CD14-positive monocyte (primary cell): ENCODE results near the gene FMO3. TPM values are rescaled to one million over a fixed set of nuclear protein-coding genes. Genes with fewer than 3 reads are reported as not detected.

ENCODE experiments used
- DNase-seq, 3 donors: peaks; one replicate each; pipeline ENCODE4 v3.0.0-alpha.2; 2011 to 2022
- H2AFZ ChIP-seq: 2 replicates; pipeline ENCODE4 v1.6.0; 2012; ENCODE audit warnings: mild to moderate bottlenecking, low read depth, low read length, inconsistent platforms; ENCODE audit not compliant: insufficient read depth, poor library complexity, severe bottlenecking
- H3K27ac ChIP-seq, 2 donors: 1 replicate in 1 of 2; 2 replicates in 1 of 2; pipeline ENCODE4 v1.5.1; 2012 to 2013; ENCODE audit warnings: low read length in 2 of 2, control low read depth in 1 of 2, inconsistent platforms in 1 of 2, low read depth in 1 of 2, mild to moderate bottlenecking in 1 of 2
- H3K27me3 ChIP-seq, 2 donors: one replicate each; pipeline versions ENCODE4 v1.6.0 to v1.6.1; 2011 to 2013; ENCODE audit warnings: low read length in 2 of 2; ENCODE audit not compliant: control insufficient read depth in 2 of 2, insufficient read depth in 2 of 2
- H3K36me3 ChIP-seq, 2 donors: replicated peaks in 1 of 2; 1 replicate in 1 of 2; 2 replicates in 1 of 2; pipeline versions ENCODE4 v1.5.1 to v1.6.1; 2012 to 2013; ENCODE audit warnings: low read length in 2 of 2, control low read depth in 1 of 2, inconsistent platforms in 1 of 2, mild to moderate bottlenecking in 1 of 2; ENCODE audit not compliant: insufficient read depth in 2 of 2, control insufficient read depth in 1 of 2
- H3K4me1 ChIP-seq, 2 donors: 1 replicate in 1 of 2; 2 replicates in 1 of 2; pipeline versions ENCODE4 v1.5.1 to v1.6.1; 2012 to 2013; ENCODE audit warnings: low read length in 2 of 2, control low read depth in 1 of 2, inconsistent platforms in 1 of 2, mild to moderate bottlenecking in 1 of 2, moderate library complexity in 1 of 2; ENCODE audit not compliant: insufficient read depth in 2 of 2, control insufficient read depth in 1 of 2
- H3K4me2 ChIP-seq: replicated peaks from 2 replicates; pipeline ENCODE3; 2012; ENCODE audit warnings: low read length, moderate library complexity, mild to moderate bottlenecking; ENCODE audit not compliant: poor library complexity, severe bottlenecking; ENCODE audit errors: extremely low read depth
- H3K4me3 ChIP-seq, 3 experiments: fragments of 200-600 bp in 1 of 3; sonication (generic) in 1 of 3; replicated peaks in 1 of 3; 1 replicate in 2 of 3; 2 replicates in 1 of 3; pipeline ENCODE4 v1.5.1; 2011 to 2013; ENCODE audit warnings: low read length in 3 of 3, mild to moderate bottlenecking in 3 of 3, control low read depth in 2 of 3, low read depth in 2 of 3, inconsistent platforms in 1 of 3, moderate library complexity in 1 of 3
- H3K79me2 ChIP-seq: 2 replicates; pipeline ENCODE4 v1.6.0; 2012; ENCODE audit warnings: mild to moderate bottlenecking, control low read depth, inconsistent platforms, low read length, moderate library complexity; ENCODE audit not compliant: insufficient read depth
- H3K9ac ChIP-seq: 2 replicates; pipeline ENCODE4 v1.6.0; 2017; ENCODE audit warnings: low read length, mild to moderate bottlenecking; ENCODE audit not compliant: insufficient read depth, poor library complexity, severe bottlenecking
- H3K9me3 ChIP-seq, 2 donors: replicated peaks in 1 of 2; 1 replicate in 1 of 2; 2 replicates in 1 of 2; pipeline versions ENCODE4 v1.5.1 to v1.6.1; 2012 to 2013; ENCODE audit warnings: low read length in 2 of 2, control low read depth in 1 of 2; ENCODE audit not compliant: control insufficient read depth in 1 of 2, insufficient read depth in 1 of 2
- H4K20me1 ChIP-seq: 2 replicates; pipeline ENCODE4 v1.6.0; 2012; ENCODE audit warnings: mild to moderate bottlenecking, low read length, control low read depth, moderate library complexity; ENCODE audit not compliant: insufficient read depth
- H3K27ac Mint-ChIP-seq, 7 donors: one replicate each; pipeline ENCODE4 v1.8.0; 2020; ENCODE audit warnings: mild to moderate bottlenecking in 7 of 7, mixed read lengths in 7 of 7, moderate library complexity in 6 of 7, inconsistent platforms in 2 of 7
- H3K27me3 Mint-ChIP-seq, 3 donors: one replicate each; pipeline ENCODE4 v1.8.0; 2021 to 2022; ENCODE audit warnings: low read depth in 3 of 3, mild to moderate bottlenecking in 3 of 3, mixed read lengths in 3 of 3, moderate library complexity in 3 of 3, inconsistent platforms in 1 of 3
- H3K36me3 Mint-ChIP-seq, 2 donors: one replicate each; pipeline ENCODE4 v1.8.0; 2020; ENCODE audit warnings: mixed read lengths in 2 of 2, inconsistent platforms in 1 of 2, mild to moderate bottlenecking in 1 of 2
- H3K4me1 Mint-ChIP-seq: one replicate; pipeline ENCODE4 v1.8.0; 2020; ENCODE audit warnings: mild to moderate bottlenecking, mixed read lengths
- H3K4me3 Mint-ChIP-seq, 2 donors: one replicate each; pipeline ENCODE4 v1.8.0; 2020; ENCODE audit warnings: mild to moderate bottlenecking in 2 of 2, mixed read lengths in 2 of 2, moderate library complexity in 1 of 2
- H3K9me3 Mint-ChIP-seq, 7 donors: one replicate each; pipeline ENCODE4 v1.8.0; 2020 to 2022; ENCODE audit warnings: mixed read lengths in 7 of 7, mild to moderate bottlenecking in 6 of 7, moderate library complexity in 6 of 7, inconsistent platforms in 2 of 7
- CTCF ChIP-seq: fragments of 200-600 bp; IDR thresholded peaks from one replicate; pipeline ENCODE4 v1.8.0; 2022; ENCODE audit warnings: antibody characterized with exemption, mild to moderate bottlenecking
- WGBS: methylation state at CpG from one replicate; pipeline ENCODE4 v1.1.5; 2013; ENCODE audit warnings: missing lambda C conversion rate; ENCODE audit not compliant: insufficient coverage; 5-methylcytosine and 5-hydroxymethylcytosine counted together
- intact Hi-C, 2 donors: fragments of 100-400 bp; cut with micrococcal nuclease; formaldehyde crosslinking; loops; one replicate each; pipeline versions ENCODE4 v1.15.0 to v1.15.1; 2023
- polyA plus RNA-seq, 3 donors: library from polyadenylated mRNA; depleted of rRNA in 1 of 3; unstranded in 2 of 3; stranded (reverse) in 1 of 3; fragments of 300-500 nt in 2 of 3; fragments of >200 nt in 1 of 3; fragmentation: Illumina TruSeq in 2 of 3; gene quantifications; 1 replicate in 2 of 3; 2 replicates in 1 of 3; pipeline ENCODE4 v1.2.3, GENCODE V29; 2012 to 2021

The FMO3 gene
- polyA plus RNA-seq, 3 donors, result not detected

DNA sequence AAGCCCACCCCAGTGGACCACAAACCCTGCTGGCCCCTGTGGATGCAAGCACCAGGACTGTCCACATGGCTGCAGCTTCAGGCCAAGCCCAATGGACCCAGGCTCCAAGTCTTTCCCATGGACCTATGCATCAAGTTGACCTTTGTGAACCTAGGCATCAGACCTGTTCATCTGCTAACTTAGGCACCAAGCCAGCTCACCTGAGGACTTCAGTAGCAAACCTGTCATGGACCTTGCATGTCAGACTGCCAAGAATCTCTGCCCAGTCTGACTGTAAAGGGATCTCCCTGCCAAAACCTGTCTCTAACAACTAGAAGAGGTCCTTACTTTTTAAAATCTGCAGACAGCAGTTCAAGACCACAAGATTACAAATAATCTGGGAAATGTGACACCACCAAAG is 37.8 kb downstream of the FMO3 start:
- Histone ChIP-seq H3K4me1 (no peaks in the 10 kb centered on the region), H3K4me2 (no peak overlapping the region), H4K20me1 (no peaks in the 10 kb centered on the region), H3K9ac (no peak overlapping the region), H3K27ac (no peak overlapping the region), H3K9me3 (peaks cover 9 to 11% of the 10 kb centered on the region in 2 donors), H3K4me3 (no peak overlapping the region), H3K36me3 (no peaks in the 10 kb centered on the region), H2AFZ (no peak overlapping the region), H3K79me2 (no peaks in the 10 kb centered on the region), H3K27me3 (no peaks in the 10 kb centered on the region)
- H3K4me3 Mint-ChIP-seq, result no peak overlapping the region
- H3K4me1 Mint-ChIP-seq, result no peaks in the 10 kb centered on the region
- no peak overlapping the region for H3K27ac Mint-ChIP-seq
- H3K36me3 Mint-ChIP-seq, result no peaks in the 10 kb centered on the region
- intact Hi-C loops, result no loop called here
- no peak for DNase-seq
- H3K27me3 Mint-ChIP-seq, result no peaks in the 10 kb centered on the region
- TF ChIP-seq CTCF, result no peak
- H3K9me3 Mint-ChIP-seq, result peaks cover 0 to 16% (median 8%) of the 10 kb centered on the region in 7 donors

- no peak overlapping the region for H3K27ac Mint-ChIP-seq
- H3K4me1 ChIP-seq, result no peaks in the 10 kb centered on the region
- no CpG with 5 or more reads among the region's 3 CpGs for WGBS
- peaks cover 0 to 4% (median 0%) of the 10 kb centered on the region in 7 donors for H3K9me3 Mint-ChIP-seq
- no peak overlapping the region for H2AFZ ChIP-seq
- H4K20me1 ChIP-seq, result no peaks in the 10 kb centered on the region
- no peak for DNase-seq
- no peaks in the 10 kb centered on the region for H3K36me3 Mint-ChIP-seq
- no peaks in the 10 kb centered on the region for H3K79me2 ChIP-seq
- TF ChIP-seq CTCF, result no peak
- no peaks in the 10 kb centered on the region for H3K36me3 ChIP-seq
- H3K9ac ChIP-seq, result no peak overlapping the region
- H3K9me3 ChIP-seq, result no peaks in the 10 kb centered on the region
- no peak overlapping the region for H3K4me3 ChIP-seq
- H3K4me3 Mint-ChIP-seq, result no peak overlapping the region
- no peak overlapping the region for H3K27ac ChIP-seq
- H3K4me2 ChIP-seq, result no peak overlapping the region
- H3K27me3 ChIP-seq, result no peaks in the 10 kb centered on the region
- peaks cover 0 to 3% (median 0%) of the 10 kb centered on the region in 3 donors for H3K27me3 Mint-ChIP-seq
- no peaks in the 10 kb centered on the region for H3K4me1 Mint-ChIP-seq
- intact Hi-C loops, result no loop called here
Observed at GRCh38 chr1:171134204-171134923, 43.7 kb downstream of the FMO3 start.
